OCI-LY1 (cell line): ENCODE data around the gene ZFYVE21.
A peak's percentile ranks its signal among the peaks of the same experiment; 100 is the strongest.

Experiments
- H2AFZ ChIP-seq: fragments of 200-600 bp; sonication (generic), shearing (Covaris generic); 2 replicates; pipeline ENCODE4 v1.6.0; 2014; ENCODE audit warnings: antibody characterized with exemption, mild to moderate bottlenecking, low read length
- H3F3A ChIP-seq: fragments of 200-600 bp; sonication (generic), shearing (Covaris generic); 2 replicates; pipeline ENCODE4 v1.6.0; 2014; ENCODE audit warnings: mild to moderate bottlenecking, antibody characterized with exemption, low read length, moderate library complexity; ENCODE audit not compliant: insufficient read depth
- H3K27ac ChIP-seq: fragments of 200-600 bp; sonication (generic); 2 replicates; pipeline ENCODE4 v1.5.1; 2014; ENCODE audit warnings: low read length, mixed run types, mild to moderate bottlenecking, low read depth; ENCODE audit not compliant: poor library complexity, severe bottlenecking
- H3K27me3 ChIP-seq: fragments of 200-600 bp; sonication (generic); 2 replicates; pipeline ENCODE4 v1.6.0; 2014; ENCODE audit warnings: antibody characterized with exemption, mild to moderate bottlenecking, low read length, moderate library complexity; ENCODE audit not compliant: insufficient read depth
- H3K36me3 ChIP-seq: fragments of 200-600 bp; sonication (generic); 2 replicates; pipeline ENCODE4 v1.6.1; 2014; ENCODE audit warnings: mild to moderate bottlenecking, antibody characterized with exemption, low read length, moderate library complexity, mixed read lengths; ENCODE audit not compliant: insufficient read depth
- H3K4me1 ChIP-seq: fragments of 200-600 bp; sonication (generic); 2 replicates; pipeline ENCODE4 v1.5.1; 2014; ENCODE audit warnings: mild to moderate bottlenecking, low read length, moderate library complexity; ENCODE audit not compliant: insufficient read depth, severe bottlenecking
- H3K4me2 ChIP-seq: fragments of 200-600 bp; sonication (generic), shearing (Covaris generic); 2 replicates; pipeline ENCODE4 v1.6.1; 2014; ENCODE audit warnings: low read length
- H3K4me3 ChIP-seq: fragments of 200-600 bp; sonication (generic); 2 replicates; pipeline ENCODE4 v1.5.1; 2014; ENCODE audit warnings: low read length, low read depth, mild to moderate bottlenecking, mixed read lengths; ENCODE audit not compliant: poor library complexity, severe bottlenecking
- H3K79me2 ChIP-seq: fragments of 200-600 bp; shearing (Covaris generic); 2 replicates; pipeline ENCODE4 v1.6.1; 2016; ENCODE audit warnings: mixed run types, low read length, mixed read lengths; ENCODE audit not compliant: insufficient read depth
- H3K9ac ChIP-seq: fragments of 200-600 bp; sonication (generic), shearing (Covaris generic); 2 replicates; pipeline ENCODE4 v1.6.1; 2014; ENCODE audit warnings: mild to moderate bottlenecking, low read length, mixed read lengths
- H3K9me2 ChIP-seq: fragments of 200-600 bp; sonication (generic), shearing (Covaris generic); 2 replicates; pipeline ENCODE4 v1.6.1; 2014; ENCODE audit warnings: low read depth, mild to moderate bottlenecking, low read length, mixed read lengths
- H3K9me3 ChIP-seq: fragments of 200-600 bp; shearing (Covaris generic); 2 replicates; pipeline ENCODE4 v1.6.1; 2014; ENCODE audit warnings: low read length, mixed read lengths
- H4K20me1 ChIP-seq: fragments of 200-600 bp; sonication (generic), shearing (Covaris generic); 2 replicates; pipeline ENCODE4 v1.6.0; 2016; ENCODE audit warnings: mild to moderate bottlenecking, low read length; ENCODE audit not compliant: insufficient read depth
- EZH2 ChIP-seq: fragments of 200-600 bp; sonication (generic), shearing (Covaris generic); IDR thresholded peaks from 2 replicates; pipeline ENCODE4 v1.8.0; 2017; ENCODE audit warnings: borderline replicate concordance, mixed run types, mild to moderate bottlenecking, antibody characterized with exemption, low read length, moderate library complexity, mixed read lengths
- TF ChIP-seq, protein P1 (sequence below): fragments of 200-600 bp; sonication (generic), shearing (Covaris generic); IDR thresholded peaks from 2 replicates; pipeline ENCODE4 v1.5.1; 2017; ENCODE audit warnings: mild to moderate bottlenecking, antibody characterized with exemption, low read length, moderate library complexity, mixed read lengths

Gene ZFYVE21

DNA sequence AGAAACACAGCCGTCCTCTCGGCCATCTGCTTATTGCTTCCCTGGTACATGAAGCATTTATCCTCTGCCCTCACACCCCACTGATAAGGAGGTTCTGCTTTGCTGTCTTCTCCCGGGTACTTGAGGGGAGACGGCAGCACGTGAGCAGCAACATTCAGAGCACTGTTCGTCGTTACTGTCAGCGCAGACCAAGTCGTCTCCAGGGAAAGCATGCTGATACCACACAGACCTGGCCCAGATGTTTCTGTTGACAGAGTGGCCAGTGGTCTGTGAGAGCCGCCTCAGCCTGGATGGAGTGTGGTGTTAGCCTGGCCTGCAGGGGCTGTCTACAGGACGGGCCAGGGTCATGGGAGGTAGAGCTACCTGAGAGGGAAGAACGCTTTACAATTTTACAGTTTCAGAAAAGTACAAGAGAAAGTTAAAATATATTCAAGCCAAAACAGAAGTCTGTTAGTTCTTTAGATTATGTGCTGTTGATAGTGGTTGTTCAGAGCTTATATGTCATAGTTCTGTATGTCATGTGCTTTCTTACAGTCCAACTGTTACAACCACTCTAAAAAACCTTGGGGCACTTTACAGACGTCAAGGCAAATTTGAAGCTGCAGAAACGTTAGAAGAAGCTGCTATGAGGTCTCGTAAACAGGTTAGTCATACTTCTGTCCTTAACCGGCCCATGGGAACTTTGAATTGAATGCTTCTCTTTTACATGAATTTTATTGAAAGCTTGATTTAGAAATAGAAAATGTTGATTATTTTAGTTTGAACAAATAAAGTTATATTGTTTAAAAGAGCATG is 38.5 kb upstream of the ZFYVE21 start:
- peaks cover 5% of the 10 kb centered on the region; the same call in 1 of the 2 replicates for H3F3A ChIP-seq
- no peak overlapping the region for H2AFZ ChIP-seq
- H3K36me3 ChIP-seq = peaks cover 96% of the 10 kb centered on the region
- H3K9ac ChIP-seq = no peak overlapping the region
- H3K9me3 ChIP-seq = no peaks in the 10 kb centered on the region
- H3K4me3 ChIP-seq = no peak overlapping the region
- no peaks in the 10 kb centered on the region for H3K9me2 ChIP-seq
- no peaks in the 10 kb centered on the region for H4K20me1 ChIP-seq
- no peak for TF ChIP-seq EZH2
- TF ChIP-seq, protein P1, sequence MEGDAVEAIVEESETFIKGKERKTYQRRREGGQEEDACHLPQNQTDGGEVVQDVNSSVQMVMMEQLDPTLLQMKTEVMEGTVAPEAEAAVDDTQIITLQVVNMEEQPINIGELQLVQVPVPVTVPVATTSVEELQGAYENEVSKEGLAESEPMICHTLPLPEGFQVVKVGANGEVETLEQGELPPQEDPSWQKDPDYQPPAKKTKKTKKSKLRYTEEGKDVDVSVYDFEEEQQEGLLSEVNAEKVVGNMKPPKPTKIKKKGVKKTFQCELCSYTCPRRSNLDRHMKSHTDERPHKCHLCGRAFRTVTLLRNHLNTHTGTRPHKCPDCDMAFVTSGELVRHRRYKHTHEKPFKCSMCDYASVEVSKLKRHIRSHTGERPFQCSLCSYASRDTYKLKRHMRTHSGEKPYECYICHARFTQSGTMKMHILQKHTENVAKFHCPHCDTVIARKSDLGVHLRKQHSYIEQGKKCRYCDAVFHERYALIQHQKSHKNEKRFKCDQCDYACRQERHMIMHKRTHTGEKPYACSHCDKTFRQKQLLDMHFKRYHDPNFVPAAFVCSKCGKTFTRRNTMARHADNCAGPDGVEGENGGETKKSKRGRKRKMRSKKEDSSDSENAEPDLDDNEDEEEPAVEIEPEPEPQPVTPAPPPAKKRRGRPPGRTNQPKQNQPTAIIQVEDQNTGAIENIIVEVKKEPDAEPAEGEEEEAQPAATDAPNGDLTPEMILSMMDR = no peak
- H3K79me2 ChIP-seq = no peaks in the 10 kb centered on the region
- H3K4me2 ChIP-seq = no peak overlapping the region
- H3K4me1 ChIP-seq = peaks cover 15% of the 10 kb centered on the region
- H3K27me3 ChIP-seq = no peaks in the 10 kb centered on the region
- no peak overlapping the region for H3K27ac ChIP-seq

DNA sequence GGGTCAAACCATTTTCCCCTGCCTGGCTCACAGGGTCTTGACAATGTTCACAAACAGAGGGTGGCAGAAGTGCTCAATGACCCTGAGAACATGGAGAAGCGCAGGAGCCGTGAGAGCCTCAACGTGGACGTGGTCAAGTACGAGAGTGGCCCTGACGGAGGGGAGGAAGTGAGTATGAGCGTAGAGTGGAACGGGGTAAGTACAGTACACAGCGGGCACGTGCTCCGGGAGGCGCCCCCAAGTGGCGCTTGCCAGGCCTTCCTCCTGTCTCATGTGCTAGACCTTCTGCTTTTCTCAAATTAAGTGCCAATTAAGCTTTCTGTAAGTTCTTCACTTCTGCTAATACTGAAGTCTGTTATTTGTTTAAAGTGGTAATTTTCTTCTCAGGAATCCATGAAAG is 36.3 kb upstream of the ZFYVE21 start:
- H3K27me3 ChIP-seq = no peaks in the 10 kb centered on the region
- no peaks in the 10 kb centered on the region for H3K9me2 ChIP-seq
- no peaks in the 10 kb centered on the region for H3K79me2 ChIP-seq
- peaks cover 18% of the 10 kb centered on the region for H3K4me1 ChIP-seq
- no peak overlapping the region for H3K4me3 ChIP-seq
- no peaks in the 10 kb centered on the region for H4K20me1 ChIP-seq
- TF ChIP-seq, protein P1 = peak; percentile 99
- no peak for TF ChIP-seq EZH2
- peaks cover 93% of the 10 kb centered on the region for H3K36me3 ChIP-seq
- peak overlapping the region; percentile 16; the same call in 1 of the 2 replicates for H3K9ac ChIP-seq
- peak overlapping the region; percentile 47 for H3K27ac ChIP-seq
- H3F3A ChIP-seq = peaks cover 5% of the 10 kb centered on the region; the same call in 1 of the 2 replicates
- H3K4me2 ChIP-seq = peak overlapping the region; percentile 18; the same call in 1 of the 2 replicates
- H2AFZ ChIP-seq = no peak overlapping the region
- H3K9me3 ChIP-seq = no peaks in the 10 kb centered on the region

DNA sequence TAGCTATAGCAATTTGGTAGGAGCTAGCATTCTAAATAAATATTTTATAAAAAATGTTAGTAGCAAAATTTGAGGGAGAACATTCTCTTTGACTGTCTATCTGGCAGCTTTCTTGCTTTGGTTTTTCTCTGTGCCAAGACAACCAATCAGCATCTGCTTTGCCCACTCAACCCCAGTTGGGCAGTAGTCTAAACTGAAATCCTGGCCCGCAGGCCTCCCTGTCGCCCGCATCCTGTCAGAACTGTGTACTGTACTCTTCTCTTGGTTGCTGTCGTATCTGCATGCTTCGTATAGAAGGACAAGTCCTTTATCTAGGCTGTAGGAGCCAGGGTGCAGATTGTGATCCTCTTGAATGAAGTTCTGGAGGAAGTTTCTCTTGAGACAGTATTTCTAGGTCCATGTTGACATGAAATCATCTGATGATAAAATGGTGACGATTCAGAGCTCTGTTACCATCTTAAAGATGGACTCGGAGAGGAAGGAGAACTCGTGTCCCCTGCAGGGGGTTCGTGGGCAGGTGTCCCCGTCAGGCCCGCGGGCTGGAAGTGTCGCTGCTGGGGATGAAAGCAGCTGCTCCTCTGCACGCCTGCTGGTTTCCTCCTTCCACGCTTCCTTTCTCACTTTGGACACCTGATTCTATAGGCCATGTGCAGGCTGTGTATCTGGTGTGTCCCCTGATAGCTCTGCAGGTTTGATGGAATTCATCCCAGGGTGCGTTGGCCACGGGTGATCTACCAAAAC is 34.9 kb upstream of the ZFYVE21 start:
- H3K36me3 ChIP-seq = peaks cover 93% of the 10 kb centered on the region
- no peaks in the 10 kb centered on the region for H3K79me2 ChIP-seq

More for the DNA sequence above, 34.9 kb upstream of the ZFYVE21 start:
- H3K27ac ChIP-seq = no peak overlapping the region
- H3K9ac ChIP-seq = no peak overlapping the region
- H3K4me2 ChIP-seq = no peak overlapping the region
- no peak overlapping the region for H3K4me3 ChIP-seq
- H2AFZ ChIP-seq = no peak overlapping the region
- H3K9me2 ChIP-seq = no peaks in the 10 kb centered on the region
- peaks cover 31% of the 10 kb centered on the region for H3K4me1 ChIP-seq
- peaks cover 5% of the 10 kb centered on the region; the same call in 1 of the 2 replicates for H3F3A ChIP-seq
- no peaks in the 10 kb centered on the region for H3K27me3 ChIP-seq
- no peaks in the 10 kb centered on the region for H4K20me1 ChIP-seq
- H3K9me3 ChIP-seq = no peaks in the 10 kb centered on the region
- TF ChIP-seq, protein P1 = no peak
- no peak for TF ChIP-seq EZH2
